ENCODE data around the gene MYO3B. TPM values are rescaled to one million over a fixed set of nuclear protein-coding genes. Genes with fewer than 3 reads are reported as not detected.

MYO3B gene
- total RNA-seq, 5 donors from 2014 or later (not counting 1 experiment from before 2014, with no cell fraction given) = 0.26 to 0.28 TPM; not detected in 3

GRCh38 chr2:170226216-170226615 is 48.3 kb downstream of the MYO3B start:
- no peaks in the 10 kb centered on the region for H3K9me3 ChIP-seq
- peaks cover 0 to 5% of the 10 kb centered on the region in 2 experiments for H3K27me3 ChIP-seq (replicated peaks in 1 of 2; ENCODE audit: control insufficient read depth in 2 of 2, extremely low read depth in 1 of 2, insufficient read depth in 2 of 2, low read length in 1 of 2)
- H3K27ac Mint-ChIP-seq = no peak overlapping the region
- DNase-seq (no peak), ATAC-seq (replicated peaks in 1 of 4) (no peak)
- H3K4me3 Mint-ChIP-seq = no peak overlapping the region
- H3K27ac ChIP-seq (ENCODE audit: low read length) = no peak overlapping the region
- no peaks in the 10 kb centered on the region for H3K4me1 ChIP-seq (ENCODE audit: control insufficient read depth in 1 of 2, extremely low read depth in 1 of 2, insufficient read depth in 2 of 2, low read length in 2 of 2)
- H3K4me3 ChIP-seq (ENCODE audit: control insufficient read depth in 1 of 2, extremely low read depth in 1 of 2, low read length in 1 of 2) = no peak overlapping the region
- H3K27me3 Mint-ChIP-seq = no peaks in the 10 kb centered on the region
- peaks cover 0 to 2% (median 0%) of the 10 kb centered on the region in 3 donors for H3K4me1 Mint-ChIP-seq
- WGBS (ENCODE audit: insufficient coverage) = 82% methylated on average over 4 of the region's 4 CpGs
- ChIA-PET CTCF (no interaction called here), POLR2A (no interaction called here)
- no peaks in the 10 kb centered on the region for H3K36me3 Mint-ChIP-seq
- H3K9me3 Mint-ChIP-seq = no peaks in the 10 kb centered on the region
- H3K36me3 ChIP-seq (ENCODE audit: control insufficient read depth in 2 of 2, extremely low read depth in 1 of 2, insufficient read depth in 1 of 2, low read length in 1 of 2) = no peaks in the 10 kb centered on the region

- Mint-ChIP-seq H3K36me3 (no peaks in the 10 kb centered on the region), H3K27ac (no peak overlapping the region), H3K9me3 (no peaks in the 10 kb centered on the region), H3K4me3 (no peak overlapping the region), H3K27me3 (no peaks in the 10 kb centered on the region), H3K4me1 (peaks cover 0 to 2% (median 0%) of the 10 kb centered on the region in 3 donors)
- CTCF ChIA-PET = no interaction called here
- H3K36me3 ChIP-seq (ENCODE audit: control insufficient read depth in 2 of 2, extremely low read depth in 1 of 2, insufficient read depth in 1 of 2, low read length in 1 of 2) = no peaks in the 10 kb centered on the region
- H3K27me3 ChIP-seq (replicated peaks in 1 of 2; ENCODE audit: control insufficient read depth in 2 of 2, extremely low read depth in 1 of 2, insufficient read depth in 2 of 2, low read length in 1 of 2) = peaks cover 0 to 5% of the 10 kb centered on the region in 2 experiments
- POLR2A ChIA-PET = no interaction called here
- no peak for DNase-seq
- WGBS (ENCODE audit: insufficient coverage) = 86% methylated on average over 1 of the region's 4 CpGs
- no peaks in the 10 kb centered on the region for H3K9me3 ChIP-seq
- ATAC-seq (replicated peaks in 1 of 4) = no peak
- H3K4me1 ChIP-seq (ENCODE audit: control insufficient read depth in 1 of 2, extremely low read depth in 1 of 2, insufficient read depth in 2 of 2, low read length in 2 of 2) = no peaks in the 10 kb centered on the region
- H3K4me3 ChIP-seq (ENCODE audit: control insufficient read depth in 1 of 2, extremely low read depth in 1 of 2, low read length in 1 of 2) = no peak overlapping the region
- no peak overlapping the region for H3K27ac ChIP-seq (ENCODE audit: low read length)
Observed at GRCh38 chr2:170227507-170227947, 49.6 kb downstream of the MYO3B start.

- CTCF ChIA-PET = no interaction called here
- Histone ChIP-seq H3K4me1 (ENCODE audit: control insufficient read depth in 1 of 2, extremely low read depth in 1 of 2, insufficient read depth in 2 of 2, low read length in 2 of 2) (no peaks in the 10 kb centered on the region), H3K9me3 (no peaks in the 10 kb centered on the region), H3K27ac (ENCODE audit: low read length) (no peak overlapping the region), H3K27me3 (replicated peaks in 1 of 2; ENCODE audit: control insufficient read depth in 2 of 2, extremely low read depth in 1 of 2, insufficient read depth in 2 of 2, low read length in 1 of 2) (peaks cover 0 to 5% of the 10 kb centered on the region in 2 experiments), H3K4me3 (ENCODE audit: control insufficient read depth in 1 of 2, extremely low read depth in 1 of 2, low read length in 1 of 2) (no peak overlapping the region), H3K36me3 (ENCODE audit: control insufficient read depth in 2 of 2, extremely low read depth in 1 of 2, insufficient read depth in 1 of 2, low read length in 1 of 2) (no peaks in the 10 kb centered on the region)
- no peak overlapping the region for H3K4me3 Mint-ChIP-seq
- H3K36me3 Mint-ChIP-seq = no peaks in the 10 kb centered on the region
- 40% methylated on average over 2 of the region's 4 CpGs for WGBS (ENCODE audit: insufficient coverage)
- POLR2A ChIA-PET = no interaction called here
- H3K9me3 Mint-ChIP-seq = no peaks in the 10 kb centered on the region
- H3K4me1 Mint-ChIP-seq = peaks cover 0 to 2% (median 0%) of the 10 kb centered on the region in 3 donors
- no peaks in the 10 kb centered on the region for H3K27me3 Mint-ChIP-seq
- ATAC-seq (replicated peaks in 1 of 4) = no peak
- DNase-seq = no peak
- no peak overlapping the region for H3K27ac Mint-ChIP-seq
Observed at GRCh38 chr2:170227951-170228350, 50.0 kb downstream of the MYO3B start.

GRCh38 chr2:170228429-170228828 is 50.5 kb downstream of the MYO3B start:
- no peaks in the 10 kb centered on the region for H3K27me3 Mint-ChIP-seq
- no peaks in the 10 kb centered on the region for H3K4me1 Mint-ChIP-seq
- no peak for ATAC-seq (replicated peaks in 1 of 4)
- H3K4me1 ChIP-seq (ENCODE audit: control insufficient read depth in 1 of 2, extremely low read depth in 1 of 2, insufficient read depth in 2 of 2, low read length in 2 of 2) = no peaks in the 10 kb centered on the region
- DNase-seq = no peak
- peaks cover 0 to 5% of the 10 kb centered on the region in 2 experiments for H3K27me3 ChIP-seq (replicated peaks in 1 of 2; ENCODE audit: control insufficient read depth in 2 of 2, extremely low read depth in 1 of 2, insufficient read depth in 2 of 2, low read length in 1 of 2)
- H3K4me3 ChIP-seq (ENCODE audit: control insufficient read depth in 1 of 2, extremely low read depth in 1 of 2, low read length in 1 of 2) = no peak overlapping the region
- ChIA-PET POLR2A (no interaction called here), CTCF (no interaction called here)
- no peaks in the 10 kb centered on the region for H3K36me3 Mint-ChIP-seq
- H3K9me3 ChIP-seq = no peaks in the 10 kb centered on the region
- no peak overlapping the region for H3K27ac ChIP-seq (ENCODE audit: low read length)
- WGBS (ENCODE audit: insufficient coverage) = 74% methylated on average over 2 of the region's 3 CpGs
- no peaks in the 10 kb centered on the region for H3K36me3 ChIP-seq (ENCODE audit: control insufficient read depth in 2 of 2, extremely low read depth in 1 of 2, insufficient read depth in 1 of 2, low read length in 1 of 2)
- H3K9me3 Mint-ChIP-seq = no peaks in the 10 kb centered on the region
- no peak overlapping the region for H3K27ac Mint-ChIP-seq
- no peak overlapping the region for H3K4me3 Mint-ChIP-seq

GRCh38 chr2:170229125-170229524 is 51.2 kb downstream of the MYO3B start:
- Mint-ChIP-seq H3K9me3 (no peaks in the 10 kb centered on the region), H3K27me3 (no peaks in the 10 kb centered on the region), H3K27ac (no peak overlapping the region), H3K36me3 (no peaks in the 10 kb centered on the region), H3K4me1 (no peaks in the 10 kb centered on the region), H3K4me3 (no peak overlapping the region)
- H3K27me3 ChIP-seq (replicated peaks in 1 of 2; ENCODE audit: control insufficient read depth in 2 of 2, extremely low read depth in 1 of 2, insufficient read depth in 2 of 2, low read length in 1 of 2) = peaks cover 0 to 5% of the 10 kb centered on the region in 2 experiments
- H3K4me1 ChIP-seq (ENCODE audit: control insufficient read depth in 1 of 2, extremely low read depth in 1 of 2, insufficient read depth in 2 of 2, low read length in 2 of 2) = no peaks in the 10 kb centered on the region
- H3K9me3 ChIP-seq = no peaks in the 10 kb centered on the region
- ChIA-PET POLR2A (no interaction called here), CTCF (no interaction called here)
- DNase-seq = no peak
- no peak overlapping the region for H3K27ac ChIP-seq (ENCODE audit: low read length)
- H3K36me3 ChIP-seq (ENCODE audit: control insufficient read depth in 2 of 2, extremely low read depth in 1 of 2, insufficient read depth in 1 of 2, low read length in 1 of 2) = no peaks in the 10 kb centered on the region
- H3K4me3 ChIP-seq (ENCODE audit: control insufficient read depth in 1 of 2, extremely low read depth in 1 of 2, low read length in 1 of 2) = no peak overlapping the region
- no peak for ATAC-seq (replicated peaks in 1 of 4)

GRCh38 chr2:170229744-170230143 is 51.8 kb downstream of the MYO3B start:
- H3K36me3 ChIP-seq (ENCODE audit: control insufficient read depth in 2 of 2, extremely low read depth in 1 of 2, insufficient read depth in 1 of 2, low read length in 1 of 2) = no peaks in the 10 kb centered on the region
- H3K4me3 ChIP-seq (ENCODE audit: control insufficient read depth in 1 of 2, extremely low read depth in 1 of 2, low read length in 1 of 2) = no peak overlapping the region
- H3K27ac Mint-ChIP-seq = no peak overlapping the region
- ChIA-PET POLR2A (no interaction called here), CTCF (no interaction called here)
- no peaks in the 10 kb centered on the region for H3K4me1 Mint-ChIP-seq
- DNase-seq (no peak), ATAC-seq (replicated peaks in 1 of 4) (no peak)
- no peaks in the 10 kb centered on the region for H3K36me3 Mint-ChIP-seq
- no peak overlapping the region for H3K4me3 Mint-ChIP-seq
- peaks cover 0 to 5% of the 10 kb centered on the region in 2 experiments for H3K27me3 ChIP-seq (replicated peaks in 1 of 2; ENCODE audit: control insufficient read depth in 2 of 2, extremely low read depth in 1 of 2, insufficient read depth in 2 of 2, low read length in 1 of 2)
- H3K9me3 ChIP-seq = no peaks in the 10 kb centered on the region
- H3K27ac ChIP-seq (ENCODE audit: low read length) = no peak overlapping the region
- no peaks in the 10 kb centered on the region for H3K27me3 Mint-ChIP-seq
- no peaks in the 10 kb centered on the region for H3K9me3 Mint-ChIP-seq
- H3K4me1 ChIP-seq (ENCODE audit: control insufficient read depth in 1 of 2, extremely low read depth in 1 of 2, insufficient read depth in 2 of 2, low read length in 2 of 2) = no peaks in the 10 kb centered on the region
- WGBS (ENCODE audit: insufficient coverage) = no CpG with 5 or more reads among the region's 2 CpGs
